Activated naive CD8-positive, alpha-beta T cell (primary cell): ENCODE data around the gene CFAP54.
A peak's percentile ranks its signal among the peaks of the same experiment; 100 is the strongest.

ENCODE experiments used
- H3K27ac Mint-ChIP-seq: one replicate; pipeline ENCODE4 v1.8.0; 2021; ENCODE audit warnings: mixed read lengths
- H3K27me3 Mint-ChIP-seq: one replicate; pipeline ENCODE4 v1.8.0; 2021; ENCODE audit warnings: mixed read lengths
- H3K36me3 Mint-ChIP-seq: one replicate; pipeline ENCODE4 v1.8.0; 2021; ENCODE audit warnings: mixed read lengths
- H3K4me1 Mint-ChIP-seq: one replicate; pipeline ENCODE4 v1.8.0; 2021; ENCODE audit warnings: low read depth, mixed read lengths
- H3K4me3 Mint-ChIP-seq: one replicate; pipeline ENCODE4 v1.8.0; 2021; ENCODE audit warnings: mild to moderate bottlenecking, mixed read lengths
- H3K9me3 Mint-ChIP-seq: one replicate; pipeline ENCODE4 v1.8.0; 2021; ENCODE audit warnings: low read depth, mixed read lengths

Gene CFAP54

GRCh38 chr12:96495841-96496545 is 6.6 kb downstream of the CFAP54 start:
- Mint-ChIP-seq H3K4me1 (peaks cover 14% of the 10 kb centered on the region), H3K4me3 (no peak overlapping the region), H3K27ac (no peak overlapping the region), H3K9me3 (no peaks in the 10 kb centered on the region), H3K36me3 (no peaks in the 10 kb centered on the region), H3K27me3 (no peaks in the 10 kb centered on the region)

- no peaks in the 10 kb centered on the region for H3K27me3 Mint-ChIP-seq
- no peaks in the 10 kb centered on the region for H3K36me3 Mint-ChIP-seq
- H3K9me3 Mint-ChIP-seq: no peaks in the 10 kb centered on the region
- H3K4me3 Mint-ChIP-seq: no peak overlapping the region
- H3K4me1 Mint-ChIP-seq: peaks cover 24% of the 10 kb centered on the region
- no peak overlapping the region for H3K27ac Mint-ChIP-seq
Observed at GRCh38 chr12:96496944-96497343, 7.6 kb downstream of the CFAP54 start.

GRCh38 chr12:96497855-96498254 is 8.5 kb downstream of the CFAP54 start:
- Mint-ChIP-seq H3K4me3 (no peak overlapping the region), H3K36me3 (no peaks in the 10 kb centered on the region), H3K27ac (no peak overlapping the region), H3K4me1 (peaks cover 31% of the 10 kb centered on the region), H3K27me3 (no peaks in the 10 kb centered on the region), H3K9me3 (no peaks in the 10 kb centered on the region)

DNA sequence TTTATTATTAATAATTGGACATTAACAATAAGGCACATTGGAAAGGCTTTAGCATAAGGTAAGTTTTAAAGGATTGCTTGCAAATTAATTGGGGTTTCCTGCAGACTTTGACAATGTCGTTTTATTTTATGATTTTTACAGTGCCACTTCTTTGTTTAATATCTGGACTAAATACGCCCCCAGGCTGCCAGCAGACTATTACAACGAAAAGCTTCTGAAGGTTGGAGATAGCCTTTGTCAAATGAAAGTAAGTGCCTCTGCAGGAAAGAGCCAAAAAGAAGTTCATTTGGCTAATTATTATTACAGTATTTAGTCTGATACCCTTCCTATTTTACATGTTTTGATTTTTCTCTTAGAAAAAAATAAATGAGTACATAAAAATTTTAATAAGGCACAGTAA is 11.3 kb downstream of the CFAP54 start:
- Mint-ChIP-seq H3K4me3 (no peak overlapping the region), H3K9me3 (no peaks in the 10 kb centered on the region), H3K27me3 (no peaks in the 10 kb centered on the region), H3K36me3 (no peaks in the 10 kb centered on the region), H3K4me1 (peaks cover 39% of the 10 kb centered on the region), H3K27ac (peak overlapping the region; percentile 91)

DNA sequence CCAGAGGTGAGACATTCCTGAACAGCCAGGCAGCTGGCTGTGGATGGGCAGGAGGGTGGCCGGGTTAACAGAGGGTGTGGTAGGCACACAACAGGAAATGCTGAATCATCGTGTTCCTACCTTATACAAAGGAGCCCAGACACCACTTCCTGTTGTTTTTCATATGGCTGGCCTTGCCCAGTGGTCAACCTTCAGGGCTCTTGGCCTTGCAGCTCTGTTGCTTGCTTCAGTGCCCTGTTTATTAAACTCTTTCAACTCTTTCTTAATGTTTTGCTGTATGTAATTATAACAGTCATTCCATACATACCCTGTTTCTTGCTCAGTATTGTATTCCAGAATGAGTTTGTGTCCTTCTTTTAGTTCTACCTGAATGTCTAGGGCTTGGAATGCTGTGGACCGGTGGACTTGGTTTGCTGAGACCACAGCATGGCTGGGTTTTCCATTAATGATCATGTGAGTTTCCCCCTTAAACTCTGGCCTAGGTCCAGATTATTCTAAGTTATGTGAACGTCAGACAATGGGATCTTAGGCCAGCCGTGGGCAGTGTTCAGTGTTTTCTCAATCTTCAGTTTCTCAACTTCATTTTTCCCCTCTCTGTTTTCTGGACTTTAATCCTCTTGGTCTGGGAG is 11.9 kb downstream of the CFAP54 start:
- no peaks in the 10 kb centered on the region for H3K27me3 Mint-ChIP-seq
- H3K27ac Mint-ChIP-seq: peak overlapping the region; percentile 91
- H3K36me3 Mint-ChIP-seq: no peaks in the 10 kb centered on the region
- H3K4me3 Mint-ChIP-seq: peak overlapping the region; percentile 38
- no peaks in the 10 kb centered on the region for H3K9me3 Mint-ChIP-seq
- peaks cover 39% of the 10 kb centered on the region for H3K4me1 Mint-ChIP-seq

GRCh38 chr12:96501908-96502307 is 12.5 kb downstream of the CFAP54 start:
- Mint-ChIP-seq H3K36me3 (no peaks in the 10 kb centered on the region), H3K27me3 (no peaks in the 10 kb centered on the region), H3K27ac (peak overlapping the region; percentile 91), H3K4me3 (peak overlapping the region; percentile 38), H3K9me3 (no peaks in the 10 kb centered on the region), H3K4me1 (peaks cover 39% of the 10 kb centered on the region)

DNA sequence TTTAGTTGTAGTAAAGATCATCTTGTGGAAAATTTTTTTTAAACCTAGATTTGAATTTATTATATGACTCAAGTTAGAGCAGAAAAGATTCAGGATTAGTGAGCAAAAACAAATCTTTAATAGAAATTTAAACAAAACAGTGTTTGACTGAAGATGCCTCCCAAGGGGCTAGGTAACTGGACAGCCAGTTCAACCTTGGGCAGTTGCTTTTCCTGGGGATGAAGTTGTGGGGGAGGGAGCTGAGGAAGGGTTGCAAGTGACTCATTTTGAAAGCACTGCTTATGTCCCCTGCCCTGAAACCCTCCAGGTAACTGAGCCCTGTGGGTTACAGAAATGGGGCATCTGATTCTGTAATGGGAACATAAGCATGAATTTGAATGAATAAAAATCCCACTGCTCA is 13.1 kb downstream of the CFAP54 start:
- Mint-ChIP-seq H3K27ac (peak overlapping the region; percentile 70), H3K4me3 (no peak overlapping the region), H3K27me3 (no peaks in the 10 kb centered on the region), H3K9me3 (no peaks in the 10 kb centered on the region), H3K36me3 (no peaks in the 10 kb centered on the region), H3K4me1 (peaks cover 39% of the 10 kb centered on the region)

GRCh38 chr12:96502949-96503532 is 13.7 kb downstream of the CFAP54 start:
- H3K27me3 Mint-ChIP-seq: no peaks in the 10 kb centered on the region
- H3K27ac Mint-ChIP-seq: peak overlapping the region; percentile 70
- H3K4me3 Mint-ChIP-seq: no peak overlapping the region
- H3K4me1 Mint-ChIP-seq: peaks cover 35% of the 10 kb centered on the region
- H3K36me3 Mint-ChIP-seq: no peaks in the 10 kb centered on the region
- H3K9me3 Mint-ChIP-seq: no peaks in the 10 kb centered on the region

GRCh38 chr12:96503976-96504375 is 14.6 kb downstream of the CFAP54 start:
- H3K27ac Mint-ChIP-seq: no peak overlapping the region
- H3K4me1 Mint-ChIP-seq: peaks cover 35% of the 10 kb centered on the region
- no peak overlapping the region for H3K4me3 Mint-ChIP-seq
- H3K9me3 Mint-ChIP-seq: no peaks in the 10 kb centered on the region
- H3K27me3 Mint-ChIP-seq: no peaks in the 10 kb centered on the region
- H3K36me3 Mint-ChIP-seq: no peaks in the 10 kb centered on the region

DNA sequence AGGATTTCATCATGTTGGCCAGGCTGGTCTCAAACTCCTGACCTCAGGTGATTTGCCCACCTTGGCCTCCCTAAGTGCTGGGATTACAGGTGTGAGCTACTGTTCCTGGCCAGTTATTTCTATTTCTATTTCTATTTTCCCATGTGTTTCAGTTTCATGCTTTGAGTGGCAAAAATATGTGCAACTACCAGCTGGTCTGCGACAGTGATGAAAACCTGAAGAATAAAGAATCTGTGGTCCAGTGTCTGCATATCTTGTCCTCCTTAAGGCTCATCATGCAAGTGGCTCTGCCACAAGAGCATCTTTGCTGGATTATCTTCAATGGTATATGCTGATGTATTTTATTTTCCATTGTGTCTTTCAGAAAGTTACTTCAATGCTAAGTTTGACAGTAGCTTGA is 17.4 kb downstream of the CFAP54 start:
- H3K4me3 Mint-ChIP-seq: no peak overlapping the region
- H3K36me3 Mint-ChIP-seq: no peaks in the 10 kb centered on the region
- no peaks in the 10 kb centered on the region for H3K27me3 Mint-ChIP-seq
- H3K9me3 Mint-ChIP-seq: no peaks in the 10 kb centered on the region
- peaks cover 17% of the 10 kb centered on the region for H3K4me1 Mint-ChIP-seq
- no peak overlapping the region for H3K27ac Mint-ChIP-seq

DNA sequence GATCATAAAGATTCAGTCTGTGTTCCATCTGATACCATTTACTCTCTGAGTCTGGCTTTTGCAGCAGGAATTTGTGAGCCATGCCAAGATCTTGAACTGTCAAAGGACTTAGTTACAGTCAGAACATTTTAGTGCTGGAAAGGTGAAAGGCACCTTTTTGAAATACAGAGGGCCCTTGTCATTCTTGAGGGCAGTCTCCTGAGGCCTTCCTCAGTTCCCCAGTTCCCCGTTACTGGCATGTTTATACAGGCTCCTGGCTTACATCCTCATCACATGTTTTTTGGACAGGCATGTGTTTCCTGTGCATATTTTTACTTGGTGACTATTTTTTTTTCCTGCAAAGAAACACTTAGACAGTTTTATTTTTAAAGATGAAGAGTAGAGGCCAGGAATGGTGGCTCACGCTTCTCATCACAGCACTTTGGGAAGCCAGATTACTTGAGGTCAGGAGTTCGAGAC is 21.0 kb downstream of the CFAP54 start:
- no peaks in the 10 kb centered on the region for H3K27me3 Mint-ChIP-seq
- no peaks in the 10 kb centered on the region for H3K9me3 Mint-ChIP-seq
- H3K4me3 Mint-ChIP-seq: no peak overlapping the region
- no peaks in the 10 kb centered on the region for H3K36me3 Mint-ChIP-seq
- H3K4me1 Mint-ChIP-seq: no peaks in the 10 kb centered on the region
- no peak overlapping the region for H3K27ac Mint-ChIP-seq

GRCh38 chr12:96513166-96513565 is 23.8 kb downstream of the CFAP54 start:
- H3K9me3 Mint-ChIP-seq: no peaks in the 10 kb centered on the region
- H3K4me3 Mint-ChIP-seq: no peak overlapping the region
- no peak overlapping the region for H3K27ac Mint-ChIP-seq
- no peaks in the 10 kb centered on the region for H3K36me3 Mint-ChIP-seq
- H3K4me1 Mint-ChIP-seq: peaks cover 16% of the 10 kb centered on the region
- no peaks in the 10 kb centered on the region for H3K27me3 Mint-ChIP-seq

DNA sequence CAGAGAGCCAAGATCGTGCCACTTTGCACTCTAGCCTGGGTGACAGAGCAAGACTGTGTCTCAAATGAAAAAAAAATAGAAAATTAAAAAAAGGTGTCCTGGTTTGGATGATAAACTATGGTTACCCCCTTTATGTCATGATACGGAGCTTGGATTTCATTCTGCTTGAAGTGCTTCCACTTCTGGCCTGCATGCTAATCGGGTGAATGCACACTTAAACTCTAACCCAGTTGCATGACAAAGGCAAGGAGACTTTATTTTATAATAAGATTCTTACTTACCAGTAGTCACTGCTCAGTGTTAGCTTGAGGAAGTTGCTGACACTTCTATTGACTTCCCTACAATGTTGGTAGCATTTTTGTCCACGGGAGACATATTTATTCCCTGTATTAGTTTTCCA is 24.3 kb downstream of the CFAP54 start:
- H3K27me3 Mint-ChIP-seq: no peaks in the 10 kb centered on the region
- no peaks in the 10 kb centered on the region for H3K9me3 Mint-ChIP-seq
- peak overlapping the region; percentile 50 for H3K27ac Mint-ChIP-seq
- peaks cover 16% of the 10 kb centered on the region for H3K4me1 Mint-ChIP-seq
- no peaks in the 10 kb centered on the region for H3K36me3 Mint-ChIP-seq
- no peak overlapping the region for H3K4me3 Mint-ChIP-seq

DNA sequence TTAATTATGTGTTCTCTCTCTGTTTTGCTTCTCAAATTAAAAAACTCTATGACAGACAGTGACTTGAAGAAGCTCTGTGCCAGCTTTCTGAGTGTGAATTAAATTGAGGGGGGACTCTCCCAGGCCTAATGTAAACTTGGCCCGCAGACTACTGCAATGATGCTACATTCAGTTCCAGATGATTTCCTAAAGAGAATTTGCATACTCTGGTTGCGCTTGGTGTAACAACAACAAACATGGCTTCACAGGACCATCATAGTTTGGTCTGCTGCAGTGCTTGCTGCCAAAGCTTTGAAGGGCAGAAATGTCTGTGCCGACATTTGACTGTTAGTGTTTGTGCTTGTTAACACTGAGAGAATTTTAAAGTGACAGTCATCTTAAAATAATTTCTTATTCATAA is 25.0 kb downstream of the CFAP54 start:
- Mint-ChIP-seq H3K4me3 (no peak overlapping the region), H3K4me1 (peaks cover 16% of the 10 kb centered on the region), H3K27me3 (no peaks in the 10 kb centered on the region), H3K9me3 (no peaks in the 10 kb centered on the region), H3K27ac (no peak overlapping the region), H3K36me3 (no peaks in the 10 kb centered on the region)

DNA sequence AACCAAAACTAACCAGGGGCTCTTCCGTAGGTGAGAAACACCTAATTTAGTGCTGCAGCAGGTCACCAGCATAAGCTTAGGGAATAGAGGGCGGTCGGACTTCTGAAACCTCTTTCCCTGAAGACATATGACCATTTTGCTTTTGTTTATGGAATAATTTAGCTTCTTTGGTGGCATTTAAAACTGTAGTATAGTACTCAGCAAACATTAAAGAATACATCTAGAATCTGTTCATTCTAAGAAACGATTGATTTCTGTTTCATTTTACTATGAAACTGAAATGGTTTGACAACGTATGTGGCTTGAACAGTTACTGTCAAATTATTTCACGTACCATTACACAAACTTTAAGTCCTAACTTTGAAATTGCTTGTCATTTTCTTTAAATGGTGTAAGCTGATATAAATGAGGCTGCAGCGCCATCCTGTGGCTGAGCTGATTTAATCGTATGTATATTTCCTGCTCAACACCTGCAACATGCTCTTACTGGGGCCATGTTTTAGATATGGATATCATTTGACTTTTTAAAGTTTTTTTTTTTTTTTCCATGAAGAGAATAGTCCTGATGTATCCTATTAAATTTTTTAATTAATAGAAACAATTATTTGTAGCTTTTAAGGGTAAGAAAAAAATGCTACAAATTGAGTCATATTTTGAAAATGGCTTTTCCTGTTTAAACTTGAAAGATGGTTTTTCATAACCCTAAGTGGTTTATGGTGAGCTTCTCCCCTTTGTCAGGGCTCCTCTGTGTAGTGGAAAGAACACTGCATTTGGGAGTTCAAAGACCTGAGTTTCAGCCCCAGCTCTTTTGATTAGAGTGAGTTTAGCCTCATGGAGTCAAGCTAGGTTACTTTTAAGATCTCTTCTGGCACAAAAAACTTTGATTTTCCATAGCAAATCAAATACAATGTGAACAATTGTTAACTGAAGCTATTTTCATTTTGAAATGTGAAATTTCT is 27.4 kb downstream of the CFAP54 start:
- Mint-ChIP-seq H3K4me1 (peaks cover 16% of the 10 kb centered on the region), H3K27ac (peak overlapping the region; percentile 58), H3K36me3 (no peaks in the 10 kb centered on the region), H3K4me3 (peak overlapping the region; percentile 5), H3K27me3 (no peaks in the 10 kb centered on the region), H3K9me3 (no peaks in the 10 kb centered on the region)
